Tibial nerve (tissue), 3 donors: ENCODE measurements around the gene FOXP4.

Experiments used
- CTCF ChIP-seq, 5 experiments: fragments of 200-600 bp in 3 of 5; fragments of 450-650 bp in 2 of 5; sonication (generic) in 3 of 5; IDR thresholded peaks; one replicate each; pipeline ENCODE4 v1.5.1; 2016 to 2019; ENCODE audit warnings: antibody characterized with exemption in 5 of 5, mild to moderate bottlenecking in 3 of 5, moderate library complexity in 2 of 5
- POLR2A ChIP-seq, 2 donors: fragments of 450-650 bp; IDR thresholded peaks; one replicate each; pipeline ENCODE4 v1.6.1; 2017; ENCODE audit warnings: antibody characterized with exemption in 2 of 2, mild to moderate bottlenecking in 2 of 2, moderate library complexity in 2 of 2

- TF ChIP-seq CTCF (IDR thresholded peaks at IDR 0.05) (no peak), POLR2A (IDR thresholded peaks at IDR 0.05) (no peak)
Measured at GRCh38 chr6:41575598-41575997, 29.4 kb downstream of the FOXP4 start.
